ENCODE measurements around the gene GRWD1. TPM values are rescaled to one million over a fixed set of nuclear protein-coding genes. Genes with fewer than 3 reads are reported as not detected.

GRWD1 gene
- polyA plus RNA-seq, 1 experiment = 16.0 TPM

- no peak for DNase-seq (ENCODE audit: low read depth, low spot score)
- Histone ChIP-seq H3K4me3 (ENCODE audit: low read depth, low read length) (no peak overlapping the region), H3K9me3 (ENCODE audit: control insufficient read depth, insufficient read depth, low read length) (peaks cover 6% of the 10 kb centered on the region; the same call in 1 of the 2 replicates), H3K27ac (ENCODE audit: low read depth, low read length) (no peak overlapping the region), H3K27me3 (ENCODE audit: control insufficient read depth, insufficient read depth, low read length) (peaks cover 42% of the 10 kb centered on the region)
- TF ChIP-seq, protein P1, sequence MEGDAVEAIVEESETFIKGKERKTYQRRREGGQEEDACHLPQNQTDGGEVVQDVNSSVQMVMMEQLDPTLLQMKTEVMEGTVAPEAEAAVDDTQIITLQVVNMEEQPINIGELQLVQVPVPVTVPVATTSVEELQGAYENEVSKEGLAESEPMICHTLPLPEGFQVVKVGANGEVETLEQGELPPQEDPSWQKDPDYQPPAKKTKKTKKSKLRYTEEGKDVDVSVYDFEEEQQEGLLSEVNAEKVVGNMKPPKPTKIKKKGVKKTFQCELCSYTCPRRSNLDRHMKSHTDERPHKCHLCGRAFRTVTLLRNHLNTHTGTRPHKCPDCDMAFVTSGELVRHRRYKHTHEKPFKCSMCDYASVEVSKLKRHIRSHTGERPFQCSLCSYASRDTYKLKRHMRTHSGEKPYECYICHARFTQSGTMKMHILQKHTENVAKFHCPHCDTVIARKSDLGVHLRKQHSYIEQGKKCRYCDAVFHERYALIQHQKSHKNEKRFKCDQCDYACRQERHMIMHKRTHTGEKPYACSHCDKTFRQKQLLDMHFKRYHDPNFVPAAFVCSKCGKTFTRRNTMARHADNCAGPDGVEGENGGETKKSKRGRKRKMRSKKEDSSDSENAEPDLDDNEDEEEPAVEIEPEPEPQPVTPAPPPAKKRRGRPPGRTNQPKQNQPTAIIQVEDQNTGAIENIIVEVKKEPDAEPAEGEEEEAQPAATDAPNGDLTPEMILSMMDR (IDR thresholded peaks at IDR 0.05; ENCODE audit: low read depth, low read length) = no peak
- ChIA-PET POLR2A (no interaction called here), CTCF (interaction anchor here (0.7 kb wide), 1 partner anchor 82 kb away, joined by 3 read pairs; no protein-coding TSS in a partner anchor)
Measured at GRCh38 chr19:48502350-48503018, 56.7 kb downstream of the GRWD1 start.

GRCh38 chr19:48506138-48506733, 60.5 kb downstream of the GRWD1 start:
- TF ChIP-seq, protein P1 (IDR thresholded peaks at IDR 0.05; ENCODE audit: low read depth, low read length) = peak; percentile 61

More at GRCh38 chr19:48506138-48506733, 60.5 kb downstream of the GRWD1 start:
- CTCF ChIA-PET = interaction anchor here (0.6 to 6.9 kb wide), 27 partner anchors 8 to 426 kb away, joined by 3 to 207 read pairs (median 4); no protein-coding TSS in a partner anchor
- POLR2A ChIA-PET = interaction anchor here (0.6 to 0.7 kb wide), 2 partner anchors 83 to 503 kb away, joined by 3 read pairs; no protein-coding TSS in a partner anchor
- Histone ChIP-seq H3K4me3 (ENCODE audit: low read depth, low read length) (no peak overlapping the region), H3K9me3 (ENCODE audit: control insufficient read depth, insufficient read depth, low read length) (peaks cover 3% of the 10 kb centered on the region; the same call in 1 of the 2 replicates), H3K27me3 (ENCODE audit: control insufficient read depth, insufficient read depth, low read length) (peaks cover 30% of the 10 kb centered on the region), H3K27ac (ENCODE audit: low read depth, low read length) (no peak overlapping the region)
- DNase-seq (ENCODE audit: low read depth, low spot score) = no peak

Other genes with a start within 250 kb of the GRWD1 start
- 18.8 and 22.4 TPM in 2 replicates for gene CARD8, start 190.1 kb upstream of the GRWD1 start, polyA plus RNA-seq (2011; rRNA removed)
- 0.53 and 0.63 TPM in 2 replicates for gene ZNF114, start 175.9 kb upstream of the GRWD1 start, polyA plus RNA-seq (2011; rRNA removed)
- gene EMP3, start 120.4 kb upstream of the GRWD1 start, polyA plus RNA-seq (2011; rRNA removed) = 227 and 341 TPM in 2 replicates
- 4.7 and 5.1 TPM in 2 replicates for gene TMEM143, start 82.0 kb upstream of the GRWD1 start, polyA plus RNA-seq (2011; rRNA removed)
- not detected in 2 replicates for gene SYNGR4, start 81.6 kb upstream of the GRWD1 start, polyA plus RNA-seq (2011; rRNA removed)
- 168 and 187 TPM in 2 replicates for gene KDELR1, start 54.4 kb upstream of the GRWD1 start, polyA plus RNA-seq (2011; rRNA removed)
- gene GRIN2D, start 52.3 kb upstream of the GRWD1 start, polyA plus RNA-seq (2011; rRNA removed) = 0.07 and 0.10 TPM in 2 replicates
- gene KCNJ14, start 9.6 kb downstream of the GRWD1 start, polyA plus RNA-seq (2011; rRNA removed) = 0.20 and 0.25 TPM in 2 replicates
- gene CYTH2, start 23.4 kb downstream of the GRWD1 start, polyA plus RNA-seq (2011; rRNA removed) = 29.3 and 35.6 TPM in 2 replicates
- gene LMTK3, start 65.9 kb downstream of the GRWD1 start, polyA plus RNA-seq (2011; rRNA removed) = 0.25 TPM in 2 replicates
- gene SULT2B1, start 106.2 kb downstream of the GRWD1 start, polyA plus RNA-seq (2011; rRNA removed) = 0.12 and 0.20 TPM in 2 replicates
- not detected in 2 replicates for gene SPACA4, start 160.8 kb downstream of the GRWD1 start, polyA plus RNA-seq (2011; rRNA removed)
- gene FAM83E, start 169.1 kb downstream of the GRWD1 start, polyA plus RNA-seq (2011; rRNA removed) = not detected in 2 replicates
- 1,020 and 1,259 TPM in 2 replicates for gene RPL18, start 173.2 kb downstream of the GRWD1 start, polyA plus RNA-seq (2011; rRNA removed)
- 4.6 and 6.1 TPM in 2 replicates for gene SPHK2, start 173.5 kb downstream of the GRWD1 start, polyA plus RNA-seq (2011; rRNA removed)
- 3.4 and 4.0 TPM in 2 replicates for gene DBP, start 191.4 kb downstream of the GRWD1 start, polyA plus RNA-seq (2011; rRNA removed)
- gene CA11, start 200.2 kb downstream of the GRWD1 start, polyA plus RNA-seq (2011; rRNA removed) = 3.7 and 4.3 TPM in 2 replicates
- gene NTN5, start 227.0 kb downstream of the GRWD1 start, polyA plus RNA-seq (2011; rRNA removed) = 0.04 and 0.10 TPM in 2 replicates
- gene FUT2, start 250.0 kb downstream of the GRWD1 start, polyA plus RNA-seq (2011; rRNA removed) = not detected in 2 replicates

Measured in AG04450 (cell line).